Stimulated activated CD8-positive, alpha-beta memory T cell treated with anti-CD3 and anti-CD28 coated beads, Interleukin-12 subunit alpha, Interleukin-12 subunit beta, amount 100 ng/mL, for 4 hours (primary cell): ENCODE data around the gene AURKB.
"Not testable (repeated sequence)": the region's sequence is repeated elsewhere in the genome, so short reads cannot be mapped to it uniquely, and the experiment has no call there.

Experiments used
- DNase-seq: peaks from one replicate; pipeline ENCODE4 v3.0.0-alpha.2; 2020; ENCODE audit warnings: low read depth

Gene AURKB

DNA sequence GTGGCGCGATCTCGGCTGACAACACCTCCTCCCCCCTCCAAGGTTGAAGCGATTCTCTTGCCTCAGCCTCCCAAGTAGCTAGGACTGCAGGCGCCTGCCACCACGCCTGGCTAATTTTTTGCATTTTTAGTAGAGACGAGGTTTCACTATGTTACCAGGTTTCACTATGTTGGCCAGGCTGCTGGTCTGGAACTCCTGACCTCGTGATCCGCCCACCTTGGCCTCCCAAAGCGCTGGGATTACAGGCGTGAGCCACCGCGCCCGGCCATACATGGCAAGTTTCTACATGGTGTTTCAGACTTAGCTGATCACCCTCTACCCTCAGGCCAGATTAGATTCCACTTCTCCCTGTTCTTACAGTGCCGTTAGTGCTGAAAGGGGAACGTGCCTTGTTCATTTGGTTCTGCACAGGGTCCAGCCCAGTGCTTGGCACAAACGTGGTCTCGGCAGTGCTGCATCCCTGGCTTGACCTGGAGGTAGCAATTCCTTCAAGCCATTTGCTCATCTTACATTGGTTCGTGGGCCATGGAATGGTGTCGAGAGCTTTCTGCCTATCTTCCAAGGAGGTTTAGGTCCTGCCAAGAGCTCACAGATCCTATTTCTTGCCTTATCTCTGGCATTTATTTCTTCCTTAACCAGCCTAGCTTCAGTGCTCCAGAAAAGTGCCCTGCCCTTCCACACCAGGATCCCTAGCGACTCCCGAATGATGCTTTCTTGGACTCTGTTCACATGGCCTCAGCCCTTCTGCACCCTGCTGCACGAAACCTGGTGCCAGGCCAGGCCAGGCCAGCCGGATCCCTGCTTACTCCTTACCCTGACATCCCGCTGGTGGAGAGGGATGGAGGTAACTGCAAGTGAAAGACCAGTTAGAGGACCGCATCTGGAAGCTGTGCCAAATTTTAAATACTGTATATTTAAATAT is 14.8 kb upstream of the AURKB start:
- DNase-seq, result no peak

DNA sequence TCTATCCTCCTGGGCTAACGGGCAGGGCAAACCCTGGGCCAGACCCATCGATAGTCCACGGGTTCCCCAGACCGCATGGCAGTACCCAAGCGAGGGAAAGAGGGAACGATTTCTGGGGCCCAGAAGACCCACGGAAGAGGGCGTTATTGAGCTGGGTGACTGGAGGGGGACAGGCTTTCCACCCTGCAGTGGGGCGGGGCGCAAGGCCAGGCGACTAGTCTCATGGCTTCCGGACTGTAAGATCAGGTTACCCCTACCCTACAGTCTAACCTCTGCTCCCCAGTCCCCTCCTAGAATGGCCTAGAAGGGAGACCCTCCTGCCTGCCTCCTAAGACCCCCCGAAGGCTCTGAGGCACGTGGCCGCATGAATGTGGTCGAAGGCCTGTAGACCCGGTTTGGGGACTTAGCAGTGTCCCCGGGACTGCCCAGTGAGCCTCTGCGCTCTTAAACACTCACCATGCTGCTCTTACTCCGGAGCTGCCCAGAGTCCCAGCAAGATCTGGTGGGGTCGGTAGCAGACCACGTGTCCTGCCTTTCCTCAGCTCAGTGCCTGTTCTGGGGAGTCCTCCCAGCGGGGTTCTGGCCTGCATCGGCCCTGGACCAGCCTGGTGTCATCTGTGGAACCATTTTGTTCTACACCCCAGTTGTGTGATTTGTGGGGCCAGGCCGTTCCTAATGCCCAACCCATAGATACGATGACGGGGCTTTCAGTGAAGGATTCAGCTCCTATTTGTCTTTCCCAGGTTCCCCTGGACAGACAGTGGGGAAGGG is 13.2 kb upstream of the AURKB start:
- no peak for DNase-seq

DNA sequence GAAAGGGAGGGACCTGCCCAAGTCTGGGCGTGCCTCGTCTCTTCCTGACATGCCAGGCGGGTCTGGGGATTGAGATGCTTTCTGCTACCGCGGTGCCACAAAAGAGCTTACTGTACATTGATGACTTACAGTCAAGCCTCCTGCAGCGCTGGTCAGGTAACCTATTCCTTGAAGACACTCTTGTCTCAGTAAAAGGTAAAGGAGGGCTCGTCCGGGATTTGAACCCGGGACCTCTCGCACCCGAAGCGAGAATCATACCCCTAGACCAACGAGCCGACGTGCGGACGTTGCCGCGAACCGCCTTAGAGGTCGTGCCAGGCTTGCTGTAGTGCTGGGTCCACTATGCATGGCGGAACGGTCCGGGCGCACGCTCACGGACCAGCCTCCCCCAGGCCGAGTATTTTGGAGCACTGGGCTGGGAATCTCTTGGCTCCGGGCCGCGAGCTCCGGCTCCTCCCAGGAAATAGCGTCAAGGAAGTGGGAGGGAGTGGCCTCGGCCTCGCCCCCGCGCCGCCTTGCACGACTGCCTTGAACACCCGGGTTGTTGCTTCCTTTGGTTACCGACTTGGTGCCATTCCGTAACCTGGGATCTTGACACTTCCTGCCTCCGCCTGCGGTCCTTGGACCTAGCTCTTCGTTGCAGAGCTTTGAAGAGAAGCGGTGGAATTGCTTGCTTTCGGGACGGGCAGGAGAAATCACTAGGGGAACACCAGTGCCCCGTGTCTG is 12.4 kb upstream of the AURKB start:
- DNase-seq, result peak; percentile 83

DNA sequence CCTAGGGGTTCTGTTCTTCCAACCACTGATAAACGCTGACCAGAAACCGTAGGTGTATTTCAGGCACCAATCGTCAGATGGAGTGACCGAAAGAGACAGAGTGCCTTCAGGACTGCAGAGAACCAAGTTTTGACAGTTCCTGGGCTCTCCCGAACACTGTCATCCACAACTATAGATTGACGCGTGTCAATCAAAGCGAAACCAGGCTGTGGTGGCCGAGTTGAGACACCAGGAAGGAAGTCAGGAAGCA is 11.9 kb upstream of the AURKB start:
- no peak for DNase-seq

DNA sequence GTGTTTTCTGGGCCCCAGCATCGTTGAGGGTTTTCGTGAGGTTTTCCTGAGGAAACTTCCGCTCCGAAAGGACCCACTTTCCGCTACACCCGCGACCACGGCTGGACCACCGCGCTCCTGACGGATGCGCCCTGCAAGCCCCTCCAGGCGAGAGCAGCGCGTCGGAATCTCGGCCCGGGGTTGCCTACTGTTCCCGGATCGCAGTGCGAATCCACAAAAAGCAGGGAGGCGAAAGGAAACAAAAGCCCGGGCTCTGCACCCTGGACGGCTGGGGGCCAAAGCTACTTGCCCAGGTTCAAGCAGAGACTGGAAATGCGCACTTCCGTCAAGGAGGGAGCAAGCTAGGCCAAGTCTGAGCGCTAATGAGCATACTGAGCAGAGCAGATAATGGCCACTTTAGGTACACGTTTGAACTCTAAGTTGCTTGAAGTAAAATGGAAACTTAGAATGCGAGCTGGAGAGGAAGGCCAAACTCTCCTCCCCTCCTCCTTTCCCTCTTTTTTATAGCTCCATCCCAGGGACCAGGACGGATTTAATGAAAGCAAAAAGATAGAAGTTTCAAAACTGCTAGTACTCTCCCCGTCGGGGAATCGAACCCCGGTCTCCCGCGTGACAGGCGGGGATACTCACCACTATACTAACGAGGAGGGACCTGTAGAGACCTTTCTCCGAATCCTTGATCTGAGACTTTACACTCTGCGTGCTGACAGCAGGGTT is 11.4 kb upstream of the AURKB start:
- peak; percentile 72 for DNase-seq

DNA sequence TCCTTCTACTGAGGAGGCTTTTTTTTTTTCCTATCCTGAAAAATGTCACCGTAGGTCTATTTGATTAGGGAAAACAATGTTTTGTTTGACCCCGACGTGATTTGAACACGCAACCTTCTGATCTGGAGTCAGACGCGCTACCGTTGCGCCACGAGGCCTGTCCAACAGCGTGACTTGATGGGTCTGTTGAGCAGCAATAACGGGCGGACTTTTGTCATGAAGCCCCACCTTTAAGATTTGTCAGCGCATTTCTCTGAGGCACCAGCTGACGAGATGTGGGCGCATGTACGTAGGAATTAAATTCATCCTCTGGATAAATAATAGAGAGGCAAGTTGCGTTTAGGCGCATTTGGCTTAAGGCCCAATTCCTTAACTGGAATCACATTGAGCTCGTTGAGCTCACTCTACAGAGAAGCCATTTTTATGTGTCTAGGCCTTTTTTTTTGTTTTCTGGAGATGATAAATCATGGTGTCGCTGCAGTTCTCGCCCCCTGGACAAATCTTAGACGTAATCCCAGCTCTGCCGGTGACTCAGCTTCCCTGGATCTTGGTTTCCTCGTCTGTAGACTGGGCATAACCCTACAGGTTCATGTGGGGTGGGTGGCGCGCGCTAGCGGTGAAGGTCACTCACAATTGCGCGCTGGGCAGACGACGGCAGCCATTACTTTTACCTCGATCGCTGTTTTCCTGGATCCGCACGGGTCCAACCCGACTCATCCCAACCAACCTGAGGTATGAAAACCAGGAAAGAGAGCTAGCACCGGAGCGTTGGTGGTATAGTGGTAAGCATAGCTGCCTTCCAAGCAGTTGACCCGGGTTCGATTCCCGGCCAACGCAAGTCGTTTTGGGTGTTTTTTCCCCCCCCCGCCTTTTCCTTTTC is 10.6 kb upstream of the AURKB start:
- DNase-seq, result peak; percentile 73

DNA sequence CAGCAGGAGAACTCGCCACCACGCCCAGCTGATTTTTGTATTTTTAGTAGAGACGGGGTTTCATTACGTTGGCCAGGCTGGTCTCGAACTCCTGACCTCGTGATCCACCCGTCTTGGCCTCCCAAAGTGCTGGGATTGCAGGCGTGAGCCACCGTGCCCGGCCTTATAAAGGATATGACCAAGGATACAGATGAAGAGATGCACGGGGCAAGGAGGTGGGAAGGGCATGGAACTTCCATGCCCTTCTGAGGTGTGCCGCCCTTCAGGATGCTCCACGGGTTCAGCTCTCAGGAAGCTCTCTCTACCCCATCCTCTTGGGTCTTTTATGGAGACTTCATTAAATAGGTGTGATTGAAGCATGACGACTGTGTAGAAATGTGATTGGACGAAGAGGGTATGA is 3.6 kb upstream of the AURKB start:
- not testable (repeated sequence) for DNase-seq

DNA sequence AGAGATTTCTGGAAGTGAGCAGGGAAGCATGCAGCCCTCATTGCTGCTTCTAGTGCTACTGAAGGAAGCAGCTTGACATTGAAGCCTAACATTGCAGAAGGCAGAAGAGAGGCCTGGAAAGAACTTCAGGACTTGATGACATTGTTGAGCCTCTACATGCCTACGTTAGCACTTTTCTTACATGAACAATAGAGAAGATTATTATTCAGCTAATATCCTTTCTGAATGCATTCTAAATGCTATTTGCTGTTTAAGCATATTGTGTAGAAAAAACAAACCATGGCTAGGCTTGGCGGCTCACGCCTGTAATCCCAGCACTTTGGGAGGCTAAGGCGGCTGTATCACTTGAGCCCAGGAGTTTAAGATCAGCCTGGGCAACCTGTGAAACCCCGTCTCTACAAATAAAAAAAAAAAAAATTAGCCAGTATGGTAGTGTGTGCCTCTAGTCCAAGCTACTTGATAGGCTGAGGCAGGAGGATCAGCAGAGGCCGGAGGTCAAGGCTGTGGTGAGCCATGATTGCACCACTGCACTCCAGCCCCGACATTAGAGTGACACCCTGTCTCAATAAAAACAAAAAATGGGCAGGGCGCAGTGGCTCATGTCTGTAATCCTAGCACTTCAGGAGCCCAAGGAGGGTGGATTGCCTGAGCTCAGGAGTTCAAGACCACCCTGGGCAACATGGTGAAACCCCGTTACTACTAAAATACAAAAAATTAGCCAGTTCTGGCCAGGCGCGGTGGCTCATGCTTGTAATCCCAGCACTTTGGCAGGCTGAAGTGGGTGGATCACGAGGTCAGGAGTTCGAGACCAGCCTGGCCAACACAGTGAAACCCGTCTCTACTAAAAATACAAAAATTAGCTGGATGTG is 2.2 kb upstream of the AURKB start:
- DNase-seq, result no peak

DNA sequence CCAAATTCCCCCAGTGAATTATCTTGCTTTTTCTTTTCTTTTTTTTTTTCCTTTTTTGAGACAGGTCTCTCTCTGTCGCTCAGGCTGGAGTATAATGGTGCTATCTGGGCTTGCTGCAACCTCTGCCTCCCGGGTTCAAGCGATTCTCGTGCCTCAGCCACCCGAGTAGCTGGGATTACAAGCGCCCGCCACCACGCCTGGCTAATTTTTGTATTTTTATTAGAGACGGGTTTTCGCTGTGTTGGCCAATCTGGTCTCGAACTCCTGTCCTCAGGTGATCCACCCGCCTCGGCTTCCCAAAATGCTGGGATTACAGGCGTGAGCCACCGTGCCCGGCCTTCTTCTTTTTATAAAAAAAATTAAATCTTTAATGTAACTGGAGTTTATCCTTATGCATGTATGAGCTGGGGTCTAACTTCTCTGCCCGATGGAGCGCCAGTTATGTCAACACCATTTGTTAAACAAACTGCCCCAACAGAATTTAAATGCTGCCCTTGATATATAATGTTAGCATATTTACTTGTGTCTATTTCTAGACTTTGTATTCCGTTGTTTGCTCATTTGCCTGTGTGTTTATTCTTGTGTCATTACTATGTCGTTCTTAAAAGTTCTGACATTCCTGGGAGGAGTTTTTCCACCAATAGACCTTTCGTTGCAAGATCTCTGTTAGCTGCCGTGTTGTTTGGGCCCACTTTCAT is 535 bp upstream of the AURKB start:
- DNase-seq, result no peak

DNA sequence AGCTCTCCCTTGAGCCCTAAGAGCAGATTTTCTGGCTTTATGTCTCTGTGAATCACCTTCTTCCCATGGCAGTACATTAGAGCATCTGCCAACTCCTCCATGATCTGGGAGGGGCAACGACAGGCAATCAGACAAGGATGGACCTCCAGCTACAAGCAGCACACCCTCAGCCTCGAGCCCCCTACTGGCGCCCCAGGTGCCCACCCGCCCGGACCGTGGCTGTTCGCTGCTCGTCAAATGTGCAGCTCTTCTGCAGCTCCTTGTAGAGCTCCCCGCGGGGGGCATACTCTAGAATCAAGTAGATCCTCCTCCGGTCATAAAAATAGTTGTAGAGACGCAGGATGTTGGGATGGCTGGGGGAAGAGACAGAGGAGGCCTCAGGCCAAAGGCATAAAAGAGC is 3.8 kb downstream of the AURKB start:
- no peak for DNase-seq

DNA sequence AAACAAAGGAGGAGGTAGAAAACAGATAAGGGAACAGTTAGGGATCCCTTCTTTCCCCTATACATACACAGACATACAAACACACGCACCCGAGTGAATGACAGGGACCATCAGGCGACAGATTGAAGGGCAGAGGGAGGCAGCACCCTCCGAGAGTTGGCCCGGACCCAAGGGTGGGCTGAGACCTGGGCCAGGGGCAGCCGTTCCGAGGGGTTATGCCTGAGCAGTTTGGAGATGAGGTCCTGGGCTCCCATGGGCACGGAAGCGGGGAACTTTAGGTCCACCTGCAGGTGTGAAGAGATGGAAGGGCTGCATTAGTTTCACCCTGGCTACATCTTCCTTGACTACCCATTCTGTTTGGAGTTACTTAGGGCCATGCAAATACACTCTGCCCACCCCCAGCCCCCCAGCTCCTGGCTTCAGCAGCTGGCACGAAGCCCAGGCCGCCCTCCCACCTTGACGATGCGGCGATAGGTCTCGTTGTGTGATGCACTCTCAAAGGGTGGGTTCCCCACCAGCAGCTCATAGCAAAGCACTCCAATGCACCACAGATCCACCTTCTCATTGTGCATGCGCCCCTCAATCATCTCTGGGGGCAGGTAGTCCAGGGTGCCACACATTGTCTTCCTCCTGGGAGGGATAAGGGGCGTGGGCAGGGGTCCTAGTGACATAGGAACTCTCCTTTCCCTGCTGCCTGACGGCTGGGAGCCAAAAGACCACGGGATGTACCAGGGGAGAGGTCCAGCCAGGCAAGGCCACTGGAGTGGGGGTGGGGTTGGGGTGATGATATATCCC is 5.4 kb downstream of the AURKB start:
- no peak for DNase-seq

DNA sequence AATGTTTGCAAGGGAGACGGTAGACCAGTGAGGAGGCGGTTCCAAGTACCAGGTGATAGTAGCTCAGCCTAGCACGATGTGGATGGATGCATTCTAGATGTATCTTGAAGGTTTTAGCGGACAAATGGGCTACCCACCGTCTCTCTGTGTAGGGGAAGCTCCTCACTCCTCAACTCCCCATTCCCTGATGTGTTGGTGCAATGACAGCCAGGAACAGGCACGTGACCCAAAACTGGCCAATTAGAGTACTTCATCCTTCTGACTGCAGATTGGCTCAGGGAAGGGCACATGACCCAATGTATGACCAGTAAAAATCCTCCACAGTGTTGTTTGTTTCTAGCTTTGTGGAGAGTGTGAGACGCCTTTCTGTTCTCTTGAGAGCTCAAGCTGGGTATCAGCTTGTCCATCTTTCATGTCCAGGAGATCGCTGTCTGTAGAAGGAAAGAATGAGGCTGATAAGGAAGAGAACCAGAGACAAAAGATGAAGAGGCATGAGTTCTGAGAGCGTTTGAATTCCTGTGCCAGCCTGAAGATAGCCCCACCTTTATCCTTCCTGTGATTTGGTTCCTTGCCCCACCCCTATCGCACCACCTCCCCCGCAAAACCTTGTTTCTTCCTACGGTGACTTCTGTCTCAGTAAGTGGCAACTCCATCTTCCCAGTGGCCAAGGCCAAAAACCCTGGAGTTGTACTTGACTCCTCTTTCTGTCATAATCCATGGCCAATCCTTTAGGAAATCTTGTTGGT is 18.1 kb downstream of the AURKB start:
- no peak for DNase-seq

DNA sequence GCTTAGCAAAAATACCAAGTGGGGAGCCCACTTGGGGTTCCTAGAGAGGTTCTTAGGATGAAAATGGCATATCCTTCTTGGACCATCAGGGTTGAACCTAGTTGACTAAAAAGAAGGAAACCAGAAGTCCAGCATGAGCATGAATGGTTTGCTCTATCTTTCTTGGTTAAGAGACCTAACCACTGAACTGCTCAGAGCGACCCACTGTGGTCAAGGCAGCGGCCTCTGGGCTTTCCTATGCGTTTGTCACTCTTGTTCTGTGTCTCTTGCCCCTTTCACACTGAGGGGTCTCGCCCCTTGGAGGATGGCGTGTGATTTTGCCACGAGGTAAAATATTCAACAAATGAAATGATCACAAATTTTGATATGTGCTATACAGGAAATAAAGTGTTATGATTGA is 19.9 kb downstream of the AURKB start:
- no peak for DNase-seq

DNA sequence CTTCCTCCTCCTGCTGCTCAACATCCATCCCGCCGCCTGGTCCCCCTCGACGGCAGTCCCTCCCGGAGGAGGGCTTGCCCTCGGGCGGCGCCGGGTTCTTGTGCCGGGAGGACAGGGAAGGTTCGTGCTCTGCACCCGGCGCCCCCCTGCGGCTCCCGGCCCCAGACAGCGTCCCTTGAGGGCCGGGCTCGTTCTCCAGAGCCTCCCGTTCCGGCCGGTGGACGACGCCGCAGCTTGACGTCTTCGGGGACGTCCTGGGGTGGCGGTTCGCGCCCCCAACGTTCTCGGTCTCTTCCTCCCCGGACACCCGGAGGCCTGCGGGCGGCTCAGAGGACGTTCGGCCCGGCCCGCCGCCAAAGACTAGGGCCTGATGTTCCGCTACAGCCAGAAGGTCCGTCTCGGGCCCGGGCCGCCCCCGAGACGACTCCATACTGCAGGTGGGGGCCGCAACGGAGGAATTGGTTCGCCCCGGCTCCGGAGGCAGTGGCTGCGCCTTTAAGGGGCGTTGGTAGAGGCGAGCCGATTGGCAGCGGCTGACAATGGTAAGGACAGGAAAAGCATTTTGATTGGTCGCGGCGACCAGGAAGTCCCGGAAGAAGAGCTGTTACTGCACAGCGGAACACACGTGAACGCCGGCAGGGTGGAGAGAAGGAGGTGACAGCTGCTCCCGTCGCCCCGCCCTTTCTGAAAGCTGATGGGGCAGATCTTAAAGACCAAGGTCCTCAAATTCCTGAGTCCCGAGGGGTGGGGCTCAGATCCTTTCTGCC is 20.5 kb downstream of the AURKB start, which contains the start of gene BORCS6:
TSS of gene BORCS6 (minus strand) at position 470 of the 767 bp plus-strand sequence. CDS start at position 430, 40 bp downstream.
- peak; percentile 87 for DNase-seq

DNA sequence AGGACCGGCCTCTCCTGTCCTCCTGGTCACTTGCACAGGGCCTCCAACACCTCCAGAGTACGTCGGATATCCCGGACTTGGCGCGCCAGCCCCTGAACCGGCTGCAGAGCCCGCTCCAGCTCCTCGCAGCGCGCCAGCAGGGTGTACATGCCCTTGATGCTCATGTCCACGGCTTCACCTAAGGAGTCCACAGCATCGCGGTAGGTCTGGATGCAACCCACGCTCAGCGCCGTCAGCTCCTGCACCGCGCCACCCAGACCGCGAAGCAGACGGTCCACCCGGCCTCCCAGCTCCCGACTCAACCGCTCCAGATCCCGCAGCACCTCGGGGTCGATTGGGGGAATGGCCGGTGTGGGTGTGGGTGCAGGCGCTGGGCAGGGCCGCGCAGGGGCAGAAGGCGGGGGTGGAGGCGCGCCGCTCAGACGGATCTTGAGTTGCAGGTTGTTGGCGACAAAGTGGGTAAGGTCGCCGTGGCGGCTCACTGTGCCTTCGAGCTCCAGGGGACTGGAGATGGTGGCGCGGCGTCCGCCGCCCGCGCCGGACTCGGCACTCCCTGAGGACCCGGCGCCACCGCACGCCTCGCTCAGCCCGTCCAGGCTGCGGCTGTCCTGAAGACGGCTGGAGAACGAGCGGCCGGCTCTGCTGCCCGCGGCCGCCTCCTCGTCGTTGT is 21.2 kb downstream of the AURKB start:
- DNase-seq, result no peak

DNA sequence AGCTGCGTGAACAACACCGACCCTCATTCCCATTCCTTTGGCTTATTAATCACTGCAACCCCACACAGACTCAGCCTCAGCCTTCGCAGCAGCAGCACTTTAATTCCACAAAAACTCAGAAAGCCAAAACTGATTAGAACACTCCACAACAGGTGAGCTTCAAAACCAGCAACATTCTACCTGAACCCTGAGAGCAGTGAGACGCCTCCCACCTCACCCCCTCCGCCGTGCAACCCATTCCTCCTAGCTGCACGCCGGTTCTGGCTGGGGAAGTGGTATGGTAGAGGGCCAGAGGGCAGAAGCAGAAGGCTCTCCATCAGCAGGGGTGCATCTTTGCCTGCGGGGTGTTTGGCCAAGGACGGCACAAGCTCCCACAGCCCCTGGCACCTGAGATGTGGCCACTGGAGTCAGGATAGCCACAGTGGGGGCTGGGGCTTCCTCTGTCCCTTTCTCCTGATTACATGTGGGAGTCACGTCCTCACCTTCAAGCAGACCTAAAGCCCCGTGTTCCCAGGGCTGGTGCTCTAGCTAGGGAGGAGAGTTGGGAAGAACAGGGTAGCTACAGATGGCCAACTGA is 22.0 kb downstream of the AURKB start:
- no peak for DNase-seq
